HG03064 (cell line): ENCODE measurements around the gene COL4A2.
"Not testable (repeated sequence)": the region's sequence is repeated elsewhere in the genome, so short reads cannot be mapped to it uniquely, and the experiment has no call there.

ENCODE experiments used
- ATAC-seq: cut with Tn5 transposase; IDR thresholded peaks from one replicate; pipeline ENCODE4 v1.9.1; 2021; ENCODE audit warnings: low read depth; ENCODE audit not compliant: unreplicated experiment

Gene COL4A2

DNA sequence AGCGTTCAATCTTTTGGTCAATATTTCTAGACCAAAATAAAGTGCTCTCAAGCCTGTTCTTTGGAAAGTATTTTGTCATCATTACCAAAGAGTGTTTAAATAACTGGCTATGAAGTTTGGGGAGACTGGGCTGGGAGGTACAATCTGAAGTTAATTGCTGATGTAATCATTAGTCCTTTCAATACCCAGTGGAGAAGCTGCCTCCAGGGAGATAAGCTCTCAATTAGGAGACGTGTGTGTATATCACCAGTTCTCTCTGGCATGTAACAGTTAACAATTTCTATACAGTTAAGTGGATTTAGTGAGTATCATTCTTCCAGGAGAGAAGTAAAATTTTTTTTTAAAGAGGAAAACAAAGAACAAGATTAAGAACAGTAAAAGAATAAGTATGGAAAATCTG is 1.5 kb upstream of the COL4A2 start:
- no peak for ATAC-seq

DNA sequence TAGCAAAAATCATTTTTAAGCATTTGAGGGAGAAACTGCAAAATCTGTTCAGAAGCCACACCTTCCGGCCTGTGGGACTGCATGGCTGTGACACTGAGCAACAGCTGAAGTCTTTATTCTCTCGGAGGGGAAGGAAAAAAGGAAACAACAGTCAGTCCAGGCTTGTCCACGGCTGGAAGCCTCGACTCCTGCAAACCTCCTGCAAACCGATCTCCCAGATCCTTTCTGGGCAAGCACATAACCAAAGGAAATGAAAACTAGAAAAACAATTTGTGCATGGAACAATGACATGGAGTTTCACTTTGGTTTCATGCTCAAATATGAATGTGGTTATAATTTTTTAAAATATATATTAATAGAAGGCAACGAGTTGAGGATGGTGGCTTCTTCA is 1.1 kb upstream of the COL4A2 start:
- no peak for ATAC-seq

DNA sequence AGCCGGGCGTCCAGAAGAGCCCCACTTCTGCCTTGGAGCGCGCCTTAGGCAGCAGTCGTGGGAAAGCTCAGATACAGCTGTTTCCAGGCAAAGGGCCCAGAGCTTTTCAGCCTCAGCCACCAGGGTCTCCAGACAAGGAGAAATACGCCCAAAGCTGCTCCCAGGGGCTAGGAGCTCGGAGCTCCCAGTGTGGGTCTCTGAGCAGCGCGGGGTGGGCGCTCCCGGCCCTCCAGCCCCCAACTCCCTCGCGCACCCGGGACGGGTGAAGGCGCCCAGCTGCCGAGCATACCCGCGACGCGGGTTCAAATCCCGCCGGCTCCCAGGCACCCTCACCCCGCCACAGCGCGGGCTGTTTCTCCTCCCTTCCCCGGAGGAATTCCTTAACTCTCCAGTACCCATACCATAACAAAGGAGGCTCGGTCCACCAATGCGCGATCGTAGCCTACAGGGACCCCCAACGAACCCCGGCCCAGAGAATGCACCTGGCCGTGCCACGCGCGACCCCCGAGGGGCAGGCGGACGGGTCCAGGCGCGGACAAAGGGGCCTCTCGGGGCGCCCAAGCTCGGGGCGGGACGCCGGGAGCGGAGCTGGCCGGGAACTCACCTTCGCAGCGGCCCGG is 634 bp upstream of the COL4A2 start:
- no peak for ATAC-seq

DNA sequence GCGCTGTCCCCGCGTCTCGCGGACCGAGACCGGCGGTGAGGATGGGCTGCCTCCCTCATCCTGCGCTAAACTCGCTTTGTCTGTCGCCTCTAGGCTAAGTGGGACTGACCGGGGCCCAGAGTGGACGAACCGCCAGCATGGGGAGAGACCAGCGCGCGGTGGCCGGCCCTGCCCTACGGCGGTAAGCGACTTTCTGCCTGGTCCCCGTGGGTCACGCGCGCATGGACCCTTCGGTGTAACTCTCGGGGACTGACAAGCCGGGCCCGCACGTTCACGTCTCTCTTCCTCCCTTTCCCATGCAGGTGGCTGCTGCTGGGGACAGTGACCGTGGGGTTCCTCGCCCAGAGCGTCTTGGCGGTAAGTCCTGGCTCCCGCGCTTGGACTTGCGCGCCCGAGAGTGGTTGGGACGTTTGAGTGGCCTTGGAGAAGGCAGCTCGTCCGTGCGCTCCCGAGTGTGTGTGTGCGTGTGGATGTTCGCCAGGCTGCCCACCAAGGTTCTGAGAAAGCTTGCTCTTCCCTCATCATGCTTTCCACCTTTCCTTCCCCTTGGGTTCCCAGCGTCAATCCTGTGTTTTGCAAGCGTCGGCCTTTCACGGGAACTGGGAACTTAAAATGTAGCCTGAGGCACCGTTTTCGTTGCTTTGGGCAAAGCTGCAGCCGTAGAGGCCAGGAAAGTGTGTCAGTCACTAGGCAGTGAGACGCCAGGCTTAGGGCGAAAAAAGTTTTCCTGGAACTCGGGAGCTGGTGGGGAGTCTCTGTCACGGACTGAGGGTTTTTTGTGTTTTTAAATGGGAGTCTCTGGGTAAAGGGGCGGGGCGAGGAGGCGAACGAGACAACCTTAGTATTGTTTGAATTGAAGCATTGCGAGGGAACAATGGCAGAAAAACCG is 927 bp downstream of the COL4A2 start:
- ATAC-seq = no peak

DNA sequence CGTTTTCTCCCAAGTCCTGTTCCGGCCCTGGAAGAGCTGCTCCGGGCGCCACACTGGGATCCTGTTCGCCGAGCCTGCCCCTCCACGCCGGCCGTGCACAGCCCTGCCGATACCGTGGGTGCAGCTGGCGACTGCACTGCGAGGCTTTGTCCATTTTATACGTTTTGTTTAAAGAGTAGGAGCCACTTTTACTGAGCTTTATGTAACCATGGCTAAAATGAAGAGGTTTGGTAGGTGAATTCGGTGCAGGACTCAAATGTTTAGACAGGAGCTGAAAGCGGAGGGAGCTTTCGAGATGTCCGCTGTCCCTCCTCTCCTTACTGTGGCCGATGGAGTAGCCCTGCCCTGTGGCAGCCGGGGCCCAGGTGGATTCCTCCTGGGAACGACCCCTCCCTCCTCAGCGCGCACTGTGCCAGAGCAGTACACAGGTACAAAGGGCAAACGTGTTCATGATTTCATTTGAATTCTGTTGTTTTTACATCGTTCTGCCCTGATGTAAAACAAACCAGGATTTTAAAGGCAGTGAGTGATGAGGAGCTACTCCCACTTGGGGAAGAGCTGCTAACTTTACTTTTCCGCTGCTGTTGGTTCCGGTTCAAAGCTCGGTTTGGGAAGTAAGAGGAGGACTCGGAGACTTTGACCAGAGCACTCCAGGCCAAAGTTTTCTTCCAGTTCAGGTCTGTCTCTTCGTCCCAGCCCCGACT is 1.7 kb downstream of the COL4A2 start:
- ATAC-seq = no peak

DNA sequence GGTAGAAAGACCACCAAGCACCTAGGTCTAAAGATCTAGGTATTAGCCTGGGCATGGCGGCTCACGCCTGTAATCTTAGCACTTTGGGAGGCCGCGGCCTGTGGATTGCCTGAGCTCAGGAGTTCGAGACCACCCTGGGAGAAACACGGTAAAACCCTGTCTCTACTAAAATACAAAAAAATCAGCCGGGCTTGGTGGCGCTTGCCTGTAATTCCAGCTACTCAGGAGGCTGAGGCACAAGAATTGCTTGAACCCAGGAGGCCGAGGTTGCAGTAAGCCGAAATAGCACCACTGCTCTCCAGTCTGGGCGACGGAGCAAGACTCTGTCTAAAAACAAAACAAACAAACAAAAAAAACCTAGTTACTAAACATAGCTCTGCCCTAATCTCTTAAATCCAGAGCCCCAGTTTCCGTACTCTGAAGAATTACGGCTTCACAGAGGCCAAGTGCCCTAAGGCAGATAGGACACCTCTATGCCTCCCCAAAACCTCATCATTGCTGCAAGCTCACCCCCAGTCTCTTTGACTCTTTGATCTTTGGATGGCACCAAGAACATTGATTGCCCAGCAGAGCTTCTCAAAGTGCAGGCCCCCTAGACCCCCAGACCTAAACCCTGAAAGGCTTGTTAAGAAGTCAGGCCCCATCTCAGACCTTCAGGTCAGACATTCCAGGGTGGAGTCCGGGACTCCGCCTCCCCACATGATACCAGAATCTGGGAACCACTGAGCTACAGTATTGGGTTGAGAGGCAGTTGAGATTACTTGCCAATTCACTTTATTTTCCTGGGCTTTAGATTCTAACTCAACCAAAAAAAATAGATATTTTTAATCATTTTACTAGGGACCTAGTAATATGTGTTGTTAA is 2.8 kb downstream of the COL4A2 start:
- ATAC-seq = no peak

DNA sequence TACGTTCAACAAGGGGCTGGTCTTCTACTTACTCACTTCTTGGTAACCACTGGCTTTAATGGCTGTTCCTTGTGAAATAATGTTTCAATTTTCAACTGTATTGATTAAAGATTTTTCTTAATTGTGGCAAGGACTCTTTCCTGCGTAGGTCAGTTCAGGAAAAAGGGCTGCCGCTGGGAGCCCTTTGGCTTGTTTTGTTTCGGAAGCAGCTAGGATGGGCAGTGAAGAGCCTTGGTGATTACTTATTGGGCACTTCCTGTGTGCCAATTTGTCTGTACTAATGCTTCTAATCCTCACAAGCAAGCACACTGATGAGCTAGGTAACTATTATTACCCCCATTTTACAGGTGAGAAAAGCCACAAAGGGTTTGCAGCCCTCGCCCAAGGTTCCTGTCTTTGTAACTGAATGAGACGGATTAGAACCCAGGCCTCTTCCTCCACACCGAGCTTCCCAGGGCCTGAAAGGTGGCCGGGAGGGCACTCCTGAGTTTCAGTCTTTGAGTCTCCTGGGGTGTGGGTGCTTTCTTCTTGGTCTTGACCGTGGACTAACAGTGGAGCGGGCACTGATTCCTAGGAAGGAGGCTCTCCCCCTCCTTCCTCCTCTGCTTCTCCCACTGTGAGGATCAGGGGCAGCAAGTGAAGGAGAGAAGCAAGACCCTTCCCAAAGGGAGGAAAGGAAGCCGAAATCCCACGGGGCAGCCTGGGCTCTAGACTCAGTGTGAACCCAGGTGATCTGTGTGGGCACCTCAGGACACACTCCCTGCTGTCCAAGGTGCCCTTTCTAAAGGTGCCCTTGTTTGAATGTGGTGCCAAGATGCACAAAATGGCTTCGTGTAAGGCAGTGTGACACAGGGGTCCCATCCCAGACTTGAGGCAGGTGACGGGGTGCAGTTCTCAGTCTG is 3.7 kb downstream of the COL4A2 start:
- no peak for ATAC-seq

DNA sequence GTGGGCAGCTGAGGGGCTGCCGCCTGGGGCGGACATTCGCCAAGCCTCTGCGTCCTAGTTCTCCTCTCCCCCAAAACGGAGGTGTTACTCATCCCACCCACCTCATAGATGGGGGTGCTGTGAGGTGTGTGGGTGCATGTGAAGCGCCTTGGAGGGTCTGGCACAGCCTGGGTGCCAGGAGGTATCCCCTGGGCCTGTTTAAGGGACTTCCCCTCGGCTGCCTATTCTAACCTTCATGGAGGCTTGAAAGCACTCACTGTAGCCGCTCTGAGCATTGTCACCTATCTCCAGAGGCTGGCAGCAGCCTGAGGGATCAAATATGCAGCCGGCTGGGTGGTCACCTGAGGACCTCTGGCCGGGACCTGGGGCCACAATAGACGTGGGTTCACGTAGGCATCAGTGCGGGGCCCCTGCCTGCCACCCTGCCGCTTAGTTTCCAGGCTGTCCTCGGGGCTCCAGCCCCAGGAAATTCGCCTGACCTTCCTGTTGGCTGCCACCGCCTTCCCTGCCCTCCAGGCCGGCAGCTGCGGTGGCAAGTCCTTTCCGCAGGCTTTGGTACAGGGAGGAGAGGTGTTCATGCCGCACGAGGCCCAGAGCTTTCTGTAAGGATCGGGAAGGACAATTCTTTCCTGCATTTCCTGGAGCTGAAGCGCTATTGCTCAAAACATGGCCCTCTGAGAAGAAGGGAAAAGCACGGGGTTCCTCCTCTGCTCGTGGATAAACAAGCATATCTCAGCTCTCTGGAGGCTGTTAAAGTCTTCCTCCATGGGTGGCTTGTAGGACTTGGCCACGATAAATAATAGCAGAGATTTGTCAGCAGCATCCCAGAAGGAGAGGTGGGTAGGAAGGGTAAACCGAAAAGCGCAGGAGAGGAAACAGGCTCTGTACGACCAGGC is 4.6 kb downstream of the COL4A2 start:
- ATAC-seq = no peak

DNA sequence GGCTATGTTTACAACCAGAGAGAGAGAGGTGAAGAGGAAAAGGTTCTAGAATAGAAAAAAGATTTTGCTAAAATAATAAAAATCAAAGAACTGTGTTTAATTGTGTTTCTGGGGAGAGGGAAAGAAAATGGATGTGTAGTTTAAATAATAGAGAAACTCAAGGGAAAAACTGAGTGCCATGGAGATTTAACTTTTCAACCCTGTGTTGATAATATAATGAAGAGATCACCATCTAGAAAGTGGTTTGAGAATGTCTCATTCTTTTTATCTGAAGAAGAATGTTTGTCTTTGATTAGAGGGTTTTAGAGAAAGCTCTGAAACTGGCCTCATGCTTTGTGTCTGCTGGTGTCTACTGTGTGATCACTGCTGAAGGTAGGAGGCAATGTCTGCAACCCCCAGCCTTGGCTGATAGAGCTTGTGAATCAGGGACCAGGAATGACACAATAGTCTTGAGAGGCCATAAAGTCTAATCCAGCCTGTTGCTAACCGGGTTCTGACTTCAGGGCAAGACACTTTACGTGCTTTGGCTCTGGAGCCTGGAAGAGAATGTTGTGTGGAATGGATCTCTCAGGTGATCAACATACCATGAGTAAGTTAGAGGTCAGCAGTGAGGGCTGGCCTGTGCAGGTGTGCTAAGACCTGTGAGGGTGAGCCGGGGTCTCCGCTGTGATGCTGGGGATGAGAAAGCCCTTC is 5.4 kb downstream of the COL4A2 start:
- ATAC-seq = no peak

DNA sequence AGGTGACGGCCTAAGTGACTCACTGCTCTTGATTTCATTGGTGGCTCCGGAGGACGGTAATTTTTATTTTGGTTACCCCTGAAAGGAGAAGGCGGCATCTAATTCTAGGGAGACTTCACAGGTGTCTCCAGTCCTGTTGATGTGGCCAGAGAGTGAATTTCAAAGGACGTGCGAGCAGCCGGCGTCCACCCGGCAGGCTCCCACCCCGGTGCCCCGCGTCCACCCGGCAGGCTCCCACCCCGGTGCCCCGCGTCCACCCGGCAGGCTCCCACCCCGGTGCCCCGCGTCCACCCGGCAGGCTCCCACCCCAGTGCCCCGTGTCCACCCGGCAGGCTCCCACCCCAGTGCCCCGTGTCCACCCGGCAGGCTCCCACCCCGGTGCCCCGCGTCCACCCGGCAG is 6.2 kb downstream of the COL4A2 start:
- not testable (repeated sequence) for ATAC-seq

DNA sequence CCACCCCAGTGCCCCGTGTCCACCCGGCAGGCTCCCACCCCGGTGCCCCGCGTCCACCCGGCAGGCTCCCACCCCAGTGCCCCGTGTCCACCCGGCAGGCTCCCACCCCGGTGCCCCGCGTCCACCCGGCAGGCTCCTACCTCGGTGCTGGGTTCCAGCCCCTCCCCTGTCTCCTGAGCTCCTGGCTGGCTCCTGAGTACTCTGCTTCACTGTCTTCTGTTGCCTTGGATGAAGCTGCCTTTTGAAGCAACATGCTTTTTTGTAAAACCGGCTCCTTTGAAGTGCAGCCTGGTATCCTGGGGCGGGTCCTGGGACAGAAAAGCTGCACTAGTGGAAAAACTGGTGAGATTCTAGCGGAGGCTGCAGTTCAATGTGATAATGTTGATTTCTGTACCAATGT is 6.6 kb downstream of the COL4A2 start:
- ATAC-seq = not testable (repeated sequence)

DNA sequence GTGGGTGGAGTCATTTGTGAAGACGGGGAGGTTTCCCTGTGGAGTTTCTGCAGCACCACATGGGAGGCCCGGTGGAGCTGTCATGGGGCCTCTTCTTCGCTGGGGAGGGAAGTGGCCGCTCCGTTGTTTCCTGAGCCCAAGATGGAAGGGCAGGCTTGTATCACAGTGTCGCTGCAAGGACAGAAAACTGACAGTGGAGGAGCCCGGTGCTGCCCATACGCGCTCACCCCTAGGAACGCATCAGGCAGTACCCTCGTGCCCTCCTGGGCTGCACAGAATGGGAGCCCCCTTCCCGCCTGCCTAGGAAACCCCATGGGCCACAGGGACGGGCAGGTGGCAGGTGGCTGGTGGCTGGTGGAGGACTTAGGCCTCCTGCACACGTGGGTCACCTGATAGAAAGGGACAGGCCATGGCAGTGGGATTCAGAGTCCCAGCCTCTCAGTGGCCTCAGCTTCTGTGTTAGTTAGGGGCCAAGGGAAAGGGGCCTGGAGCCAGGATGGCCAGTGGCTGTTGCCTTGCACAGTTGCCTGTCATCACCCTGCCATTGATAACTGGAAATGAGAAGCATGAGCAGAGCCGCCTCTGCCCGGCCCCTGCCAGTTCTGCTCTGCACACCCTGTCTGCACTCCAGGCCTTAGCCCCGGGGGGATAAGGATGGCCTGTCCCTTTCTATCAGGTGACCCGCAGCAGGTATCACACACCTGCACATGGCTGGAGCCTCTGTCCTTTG is 7.6 kb downstream of the COL4A2 start:
- no peak for ATAC-seq

DNA sequence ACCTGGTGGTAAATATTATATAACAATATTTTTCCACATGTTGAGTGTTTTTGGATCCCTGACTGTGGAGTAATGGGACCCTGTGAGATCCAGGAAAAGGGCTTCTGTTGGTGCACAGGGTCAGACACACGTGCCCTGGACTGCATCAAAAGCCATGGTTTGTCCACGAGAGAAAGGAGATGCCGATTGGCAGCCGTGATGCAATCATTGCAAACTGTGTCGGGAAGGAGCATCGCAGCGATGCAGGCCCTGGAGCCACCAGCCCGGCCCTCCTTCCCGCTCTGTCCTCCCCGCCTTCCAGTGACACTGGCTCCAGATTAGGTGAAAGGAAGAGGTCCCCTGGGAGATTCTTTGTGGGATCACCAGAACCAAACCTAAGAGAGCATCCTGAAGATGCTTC is 9.1 kb downstream of the COL4A2 start:
- no peak for ATAC-seq

DNA sequence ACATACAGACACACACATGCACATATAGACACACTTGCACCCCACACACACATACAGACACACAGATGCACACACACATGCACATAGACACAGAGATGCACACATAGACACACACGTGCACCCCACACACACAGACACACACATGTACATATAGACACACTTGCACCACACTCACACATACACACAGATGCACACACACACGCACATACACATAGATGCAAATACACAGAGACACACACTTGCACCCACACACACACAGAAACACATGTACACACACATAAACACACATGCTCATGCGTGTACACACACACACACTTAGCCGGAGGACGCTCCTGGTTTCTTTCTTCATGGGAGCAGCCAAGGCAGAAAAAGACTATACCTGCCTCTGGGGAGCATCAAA is 10.0 kb downstream of the COL4A2 start:
- no peak for ATAC-seq

DNA sequence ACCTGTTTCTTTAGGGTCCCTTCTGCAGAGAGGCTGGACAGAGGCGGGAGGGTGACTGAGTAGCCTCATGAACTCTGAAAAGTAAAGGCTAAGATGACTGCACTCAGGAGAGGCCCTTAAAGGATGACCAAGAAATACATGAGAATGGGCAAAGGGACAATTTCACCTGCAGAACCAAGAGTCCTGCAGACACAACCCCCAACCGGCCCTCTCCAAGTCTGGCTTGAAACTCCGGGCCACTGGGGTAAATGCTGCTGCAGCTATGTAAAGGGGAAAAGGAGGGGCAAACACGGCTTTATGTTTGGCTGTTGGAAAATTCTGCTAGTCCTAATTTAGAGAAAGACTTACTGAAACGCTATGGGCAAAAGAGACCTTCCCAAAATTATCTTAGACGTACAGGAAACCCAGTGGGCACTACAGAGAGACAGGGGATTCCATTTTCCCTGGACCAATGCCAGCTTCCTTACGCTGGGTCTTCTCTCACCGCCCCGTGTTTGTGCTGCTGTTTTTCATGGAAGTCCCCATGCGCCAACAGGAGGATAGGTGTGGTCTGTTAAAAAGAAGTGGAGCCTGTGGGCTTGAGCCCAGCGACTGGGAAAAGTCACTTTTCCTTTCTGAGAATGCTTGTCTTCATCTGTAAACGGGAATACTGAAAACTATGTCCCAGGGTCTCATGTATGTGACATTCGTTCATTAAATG is 10.6 kb downstream of the COL4A2 start:
- ATAC-seq = no peak

DNA sequence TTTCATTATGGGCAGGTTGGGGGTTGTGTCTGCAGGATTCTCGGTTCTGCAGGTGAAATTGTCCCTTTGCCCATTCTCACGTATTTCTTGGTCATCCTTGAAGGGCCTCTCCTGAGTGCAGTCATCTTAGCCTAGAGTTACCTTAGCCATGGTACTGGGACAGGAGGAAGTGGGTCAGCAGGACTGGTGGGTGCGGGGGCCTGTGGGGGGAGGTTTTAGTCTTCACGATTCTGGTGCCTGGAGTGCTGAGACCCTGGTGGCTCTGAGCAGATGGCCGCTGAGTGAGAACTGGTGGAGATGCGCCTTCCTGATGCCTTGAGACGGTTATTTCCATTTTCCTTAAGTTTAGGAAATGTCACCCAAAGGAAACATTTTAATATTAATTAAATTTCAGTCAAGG is 11.8 kb downstream of the COL4A2 start:
- ATAC-seq = no peak

DNA sequence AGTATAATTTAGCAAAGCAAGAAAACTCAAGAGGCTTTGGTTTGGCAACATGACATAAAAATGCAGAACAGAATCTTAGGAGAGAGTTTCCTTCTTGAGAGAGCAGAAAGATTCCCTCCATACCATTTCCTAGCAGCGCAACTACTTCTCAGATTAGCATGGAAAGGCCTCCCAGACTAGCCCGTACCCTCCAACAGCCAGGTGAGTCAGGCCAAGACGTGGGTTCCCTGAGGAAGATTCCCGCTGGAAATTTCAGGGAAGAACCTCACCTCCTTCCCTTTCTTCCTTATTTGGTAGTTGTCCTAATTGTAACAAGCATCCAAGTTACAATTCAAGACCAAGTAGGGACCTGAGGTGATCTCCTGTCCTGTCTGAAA is 12.3 kb downstream of the COL4A2 start:
- no peak for ATAC-seq
